Liver (tissue), 9 donors: Measurements from ENCODE around the gene SPAG9. TPM values are rescaled to one million over a fixed set of nuclear protein-coding genes. Genes with fewer than 3 reads are reported as not detected.

Experiments used
- DNase-seq: peaks from one replicate; pipeline ENCODE4 v3.0.0-alpha.2; 2017; ENCODE audit warnings: low spot score
- H3K27ac ChIP-seq, 2 donors: one replicate each; pipeline ENCODE4 v1.7.0; 2013; ENCODE audit warnings: inconsistent platforms in 2 of 2, low read length in 2 of 2, control low read depth in 1 of 2, low read depth in 1 of 2, mild to moderate bottlenecking in 1 of 2
- H3K27me3 ChIP-seq, 4 donors: one replicate each; pipeline versions ENCODE4 v1.6.1 to v1.7.0; 2013; ENCODE audit warnings: low read length in 3 of 4, inconsistent platforms in 1 of 4, mild to moderate bottlenecking in 1 of 4, moderate library complexity in 1 of 4; ENCODE audit not compliant: control insufficient read depth in 4 of 4, insufficient read depth in 4 of 4
- H3K36me3 ChIP-seq, 4 donors: one replicate each; pipeline versions ENCODE4 v1.6.1 to v1.7.0; 2013; ENCODE audit warnings: low read length in 3 of 4, mild to moderate bottlenecking in 3 of 4, low read depth in 1 of 4, moderate library complexity in 1 of 4; ENCODE audit not compliant: control insufficient read depth in 4 of 4, insufficient read depth in 3 of 4
- H3K4me1 ChIP-seq, 4 donors: one replicate each; pipeline versions ENCODE4 v1.6.1 to v1.7.0; 2013; ENCODE audit warnings: low read length in 3 of 4, mild to moderate bottlenecking in 3 of 4, moderate library complexity in 1 of 4; ENCODE audit not compliant: control insufficient read depth in 4 of 4, insufficient read depth in 4 of 4
- H3K4me3 ChIP-seq, 3 donors: one replicate each; pipeline versions ENCODE4 v1.6.1 to v1.7.0; 2013; ENCODE audit warnings: low read length in 3 of 3, control low read depth in 1 of 3, low read depth in 1 of 3, mild to moderate bottlenecking in 1 of 3
- H3K9ac ChIP-seq, 2 donors: one replicate each; pipeline ENCODE4 v1.7.0; 2013; ENCODE audit warnings: low read length in 2 of 2, mild to moderate bottlenecking in 2 of 2, moderate library complexity in 2 of 2, control low read depth in 1 of 2, low read depth in 1 of 2
- H3K9me3 ChIP-seq, 4 donors: one replicate each; pipeline versions ENCODE4 v1.6.1 to v1.7.0; 2013; ENCODE audit warnings: low read length in 3 of 4; ENCODE audit not compliant: control insufficient read depth in 4 of 4
- EGR1 ChIP-seq, 2 donors: IDR thresholded peaks; 2 replicates each; pipeline ENCODE4 v1.6.1; 2016 to 2018; ENCODE audit warnings: antibody characterized with exemption in 2 of 2, low read depth in 2 of 2
- FOXA1 ChIP-seq: IDR thresholded peaks from 2 replicates; pipeline ENCODE4 v1.6.1; 2016; ENCODE audit warnings: antibody characterized with exemption
- FOXA2 ChIP-seq: IDR thresholded peaks from 2 replicates; pipeline ENCODE4 v1.6.1; 2016; ENCODE audit warnings: antibody characterized with exemption
- GABPA ChIP-seq, 2 donors: IDR thresholded peaks in 1 of 2; conservative IDR thresholded peaks in 1 of 2; 2 replicates each; pipeline ENCODE4 v1.6.1; 2016; ENCODE audit warnings: antibody characterized with exemption in 2 of 2, mild to moderate bottlenecking in 1 of 2, moderate library complexity in 1 of 2
- HNF4A ChIP-seq, 2 donors: conservative IDR thresholded peaks; 2 replicates each; pipeline ENCODE4 v1.6.1; 2016; ENCODE audit warnings: antibody characterized with exemption in 2 of 2, mild to moderate bottlenecking in 2 of 2
- HNF4G ChIP-seq: IDR thresholded peaks from 2 replicates; pipeline ENCODE4 v1.6.1; 2016; ENCODE audit warnings: antibody characterized with exemption
- JUND ChIP-seq, 2 donors: IDR thresholded peaks; 2 replicates each; pipeline ENCODE4 v1.6.1; 2016; ENCODE audit warnings: antibody characterized with exemption in 2 of 2
- NR2F2 ChIP-seq: IDR thresholded peaks from 2 replicates; pipeline ENCODE4 v1.6.1; 2016; ENCODE audit warnings: antibody characterized with exemption
- RAD21 ChIP-seq, 2 donors: IDR thresholded peaks; 2 replicates each; pipeline ENCODE4 v1.6.1; 2016; ENCODE audit warnings: antibody characterized with exemption in 2 of 2, mild to moderate bottlenecking in 2 of 2
- SP1 ChIP-seq: IDR thresholded peaks from 2 replicates; pipeline ENCODE4 v1.6.1; 2018; ENCODE audit warnings: antibody characterized with exemption, mild to moderate bottlenecking
- TAF1 ChIP-seq: conservative IDR thresholded peaks from 2 replicates; pipeline ENCODE4 v1.6.1; 2016; ENCODE audit warnings: antibody characterized with exemption, mild to moderate bottlenecking
- YY1 ChIP-seq: IDR thresholded peaks from 2 replicates; pipeline ENCODE4 v1.6.1; 2016; ENCODE audit warnings: antibody characterized with exemption, mild to moderate bottlenecking
- WGBS: extraction: QIAGEN DNeasy Blood & Tissue Kit; methylation state at CpG from one replicate; pipeline ENCODE4 v1.1.7; 2013; 5-methylcytosine and 5-hydroxymethylcytosine counted together
- polyA plus RNA-seq, 2 donors: library from polyadenylated mRNA; stranded (reverse) in 1 of 2; unstranded in 1 of 2; fragments of 200-250 nt in 1 of 2; fragments of >200 nt in 1 of 2; fragmentation: Nextera tagmentation in 1 of 2; extraction: Ambion mirVana in 1 of 2; gene quantifications; one replicate each; pipeline versions ENCODE4 v1.2.1 to v1.2.3, GENCODE V29; 2013 to 2015
- total RNA-seq, 2 donors: library from RNA; depleted of rRNA; stranded (reverse); fragments of >200 nt; gene quantifications; one replicate each; pipeline ENCODE4 v1.2.3, GENCODE V29; 2014
- TF ChIP-seq, protein P1 (sequence below): fragments of 150-350 bp; IDR thresholded peaks from 2 replicates; pipeline ENCODE4 v1.5.1; 2017; ENCODE audit warnings: improper control_type of control experiment, low read depth, low read length; ENCODE audit not compliant: missing input control
- TF ChIP-seq, protein P2 (sequence below): IDR thresholded peaks from 2 replicates; pipeline ENCODE4 v1.6.1; 2016; ENCODE audit warnings: antibody characterized with exemption
- TF ChIP-seq, protein P3 (sequence below): IDR thresholded peaks from 2 replicates; pipeline ENCODE4 v1.6.1; 2016; ENCODE audit warnings: antibody characterized with exemption
- TF ChIP-seq, protein P4 (sequence below): IDR thresholded peaks from 2 replicates; pipeline ENCODE4 v1.6.1; 2016; ENCODE audit warnings: antibody characterized with exemption
- donor health status: healthy.
- donor health status: healthy.
- donor health status: healthy.
- donor health status: healthy.
- donor health status: healthy.

The SPAG9 gene
- total and polyA plus RNA-seq, 4 donors: 12.0 to 94.0 (median 18.4) TPM

DNA sequence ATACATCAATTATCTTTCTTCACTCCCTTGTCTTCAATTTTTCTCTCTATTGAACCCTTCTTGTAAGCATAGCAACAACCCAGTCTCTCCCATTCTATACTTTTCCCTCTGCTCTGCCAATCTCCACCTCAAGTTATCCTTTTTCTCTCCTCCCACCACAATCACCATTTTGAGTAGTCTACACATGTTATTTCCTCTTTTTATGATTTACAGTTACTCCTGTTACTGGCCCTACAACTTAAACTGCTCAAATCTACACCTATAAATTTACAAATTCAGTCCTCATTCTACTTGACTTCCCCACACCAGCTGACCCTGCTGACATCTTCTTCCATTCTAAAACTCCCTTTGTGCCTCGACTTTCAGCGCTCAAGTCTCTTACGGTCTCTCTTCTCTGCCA, 84.6 kb downstream of the SPAG9 start:
- Histone ChIP-seq H3K4me1 (peaks cover 0 to 1% (median under 1%) of the 10 kb centered on the region in 4 donors), H3K36me3 (peaks cover 0 to 5% (median 4%) of the 10 kb centered on the region in 4 donors), H3K4me3 (no peak overlapping the region), H3K27me3 (no peaks in the 10 kb centered on the region), H3K9me3 (no peaks in the 10 kb centered on the region), H3K27ac (no peak overlapping the region), H3K9ac (no peak overlapping the region)
- TF ChIP-seq HNF4G: no peak
- TF ChIP-seq, protein P1, sequence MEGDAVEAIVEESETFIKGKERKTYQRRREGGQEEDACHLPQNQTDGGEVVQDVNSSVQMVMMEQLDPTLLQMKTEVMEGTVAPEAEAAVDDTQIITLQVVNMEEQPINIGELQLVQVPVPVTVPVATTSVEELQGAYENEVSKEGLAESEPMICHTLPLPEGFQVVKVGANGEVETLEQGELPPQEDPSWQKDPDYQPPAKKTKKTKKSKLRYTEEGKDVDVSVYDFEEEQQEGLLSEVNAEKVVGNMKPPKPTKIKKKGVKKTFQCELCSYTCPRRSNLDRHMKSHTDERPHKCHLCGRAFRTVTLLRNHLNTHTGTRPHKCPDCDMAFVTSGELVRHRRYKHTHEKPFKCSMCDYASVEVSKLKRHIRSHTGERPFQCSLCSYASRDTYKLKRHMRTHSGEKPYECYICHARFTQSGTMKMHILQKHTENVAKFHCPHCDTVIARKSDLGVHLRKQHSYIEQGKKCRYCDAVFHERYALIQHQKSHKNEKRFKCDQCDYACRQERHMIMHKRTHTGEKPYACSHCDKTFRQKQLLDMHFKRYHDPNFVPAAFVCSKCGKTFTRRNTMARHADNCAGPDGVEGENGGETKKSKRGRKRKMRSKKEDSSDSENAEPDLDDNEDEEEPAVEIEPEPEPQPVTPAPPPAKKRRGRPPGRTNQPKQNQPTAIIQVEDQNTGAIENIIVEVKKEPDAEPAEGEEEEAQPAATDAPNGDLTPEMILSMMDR: no peak
- TF ChIP-seq FOXA2: no peak
- TF ChIP-seq, protein P2, sequence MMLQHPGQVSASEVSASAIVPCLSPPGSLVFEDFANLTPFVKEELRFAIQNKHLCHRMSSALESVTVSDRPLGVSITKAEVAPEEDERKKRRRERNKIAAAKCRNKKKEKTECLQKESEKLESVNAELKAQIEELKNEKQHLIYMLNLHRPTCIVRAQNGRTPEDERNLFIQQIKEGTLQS: no peak
- WGBS: 97% methylated on average over 3 of the region's 3 CpGs
- no peak for DNase-seq

DNA sequence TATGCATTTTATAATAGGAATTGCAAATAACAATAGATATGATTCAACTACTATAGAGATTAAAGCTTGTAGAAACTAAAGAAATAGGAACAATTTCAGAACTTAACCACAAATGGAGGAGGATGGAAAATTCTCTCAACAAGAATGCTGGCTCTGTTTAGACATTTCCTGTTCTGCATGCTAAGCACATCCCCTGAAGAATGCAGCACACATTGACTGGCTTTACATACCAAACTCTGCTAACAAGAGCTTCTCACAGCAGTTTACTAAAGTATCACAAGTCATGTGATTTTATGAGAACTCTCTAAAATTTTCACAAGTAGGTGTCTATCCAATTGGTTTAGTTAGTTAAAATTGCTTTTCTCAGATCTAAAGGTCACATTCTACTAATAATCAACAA, 85.2 kb downstream of the SPAG9 start:
- peaks cover 0 to 5% (median 5%) of the 10 kb centered on the region in 4 donors for H3K36me3 ChIP-seq
- no peak for TF ChIP-seq SP1
- TF ChIP-seq FOXA1: no peak
- TF ChIP-seq RAD21 (IDR thresholded peaks at IDR 0.05): no peak
- TF ChIP-seq EGR1 (IDR thresholded peaks at IDR 0.05; ENCODE audit: low read depth in 2 of 2): no peak
- no peak for TF ChIP-seq JUND (IDR thresholded peaks at IDR 0.05)
- TF ChIP-seq, protein P1: no peak

DNA sequence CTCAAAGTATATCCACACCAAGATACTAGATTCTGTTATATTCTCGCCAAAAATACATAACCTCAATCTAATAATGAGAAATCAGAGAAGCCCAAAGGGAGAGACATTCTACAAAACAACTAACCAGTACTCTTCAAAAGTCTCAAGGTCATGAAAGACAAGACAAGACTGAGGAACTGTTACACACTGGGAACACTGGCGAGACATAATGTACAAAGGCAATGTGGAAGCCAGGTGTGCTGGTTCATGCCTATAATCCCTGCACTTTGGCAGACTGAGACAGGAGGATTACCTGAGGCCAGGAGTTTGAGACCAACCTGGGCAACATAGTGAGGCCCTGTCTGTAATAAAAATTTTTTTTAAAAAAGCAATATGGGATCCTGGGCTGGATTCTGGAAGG, 85.9 kb downstream of the SPAG9 start:
- no peak overlapping the region for H3K27ac ChIP-seq
- peaks cover 0 to 14% (median 4%) of the 10 kb centered on the region in 4 donors for H3K4me1 ChIP-seq
- H3K9me3 ChIP-seq: no peaks in the 10 kb centered on the region
- no peak overlapping the region for H3K9ac ChIP-seq
- no peak for DNase-seq
- H3K4me3 ChIP-seq: no peak overlapping the region
- H3K36me3 ChIP-seq: peaks cover 0 to 5% (median 5%) of the 10 kb centered on the region in 4 donors
- 100% methylated on average over 2 of the region's 2 CpGs for WGBS
- no peaks in the 10 kb centered on the region for H3K27me3 ChIP-seq
- TF ChIP-seq HNF4G: no peak
- TF ChIP-seq, protein P3, sequence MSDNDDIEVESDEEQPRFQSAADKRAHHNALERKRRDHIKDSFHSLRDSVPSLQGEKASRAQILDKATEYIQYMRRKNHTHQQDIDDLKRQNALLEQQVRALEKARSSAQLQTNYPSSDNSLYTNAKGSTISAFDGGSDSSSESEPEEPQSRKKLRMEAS: no peak
- TF ChIP-seq HNF4A (conservative IDR thresholded peaks at IDR 0.05): no peak
- no peak for TF ChIP-seq RAD21 (IDR thresholded peaks at IDR 0.05)
- TF ChIP-seq, protein P1: no peak
- TF ChIP-seq FOXA2: no peak
- TF ChIP-seq NR2F2: no peak
- no peak for TF ChIP-seq SP1
- TF ChIP-seq EGR1 (IDR thresholded peaks at IDR 0.05; ENCODE audit: low read depth in 2 of 2): no peak
- TF ChIP-seq TAF1: no peak
- no peak for TF ChIP-seq YY1
- no peak for TF ChIP-seq FOXA1
- TF ChIP-seq, protein P4, sequence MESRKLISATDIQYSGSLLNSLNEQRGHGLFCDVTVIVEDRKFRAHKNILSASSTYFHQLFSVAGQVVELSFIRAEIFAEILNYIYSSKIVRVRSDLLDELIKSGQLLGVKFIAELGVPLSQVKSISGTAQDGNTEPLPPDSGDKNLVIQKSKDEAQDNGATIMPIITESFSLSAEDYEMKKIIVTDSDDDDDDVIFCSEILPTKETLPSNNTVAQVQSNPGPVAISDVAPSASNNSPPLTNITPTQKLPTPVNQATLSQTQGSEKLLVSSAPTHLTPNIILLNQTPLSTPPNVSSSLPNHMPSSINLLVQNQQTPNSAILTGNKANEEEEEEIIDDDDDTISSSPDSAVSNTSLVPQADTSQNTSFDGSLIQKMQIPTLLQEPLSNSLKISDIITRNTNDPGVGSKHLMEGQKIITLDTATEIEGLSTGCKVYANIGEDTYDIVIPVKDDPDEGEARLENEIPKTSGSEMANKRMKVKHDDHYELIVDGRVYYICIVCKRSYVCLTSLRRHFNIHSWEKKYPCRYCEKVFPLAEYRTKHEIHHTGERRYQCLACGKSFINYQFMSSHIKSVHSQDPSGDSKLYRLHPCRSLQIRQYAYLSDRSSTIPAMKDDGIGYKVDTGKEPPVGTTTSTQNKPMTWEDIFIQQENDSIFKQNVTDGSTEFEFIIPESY: no peak
- TF ChIP-seq JUND (IDR thresholded peaks at IDR 0.05): no peak
- no peak for TF ChIP-seq GABPA (IDR thresholded peaks at IDR 0.05 in 1 of 2, conservative IDR thresholded peaks at IDR 0.05 in 1 of 2)
- TF ChIP-seq, protein P2: no peak

More for the DNA sequence above, 85.2 kb downstream of the SPAG9 start:
- H3K27me3 ChIP-seq: no peaks in the 10 kb centered on the region
- H3K27ac ChIP-seq: no peak overlapping the region
- peaks cover 0 to 7% (median 4%) of the 10 kb centered on the region in 4 donors for H3K4me1 ChIP-seq
- H3K9ac ChIP-seq: no peak overlapping the region
- H3K9me3 ChIP-seq: no peaks in the 10 kb centered on the region
- DNase-seq: no peak
- H3K4me3 ChIP-seq: no peak overlapping the region
